ENCODE data around the gene DMRT3. TPM values are rescaled to one million over a fixed set of nuclear protein-coding genes. Genes with fewer than 3 reads are reported as not detected.

DMRT3 gene
- total and polyA plus RNA-seq, 9 of the 15 experiments (the other 6 are each of a cell fraction or from before 2014, with no cell fraction given) = not detected

GRCh38 chr9:1014225-1014624, 37.8 kb downstream of the DMRT3 start:
- no peaks in the 10 kb centered on the region for H3K9me3 ChIP-seq (replicated peaks; ENCODE audit: control insufficient read depth, insufficient read depth, low read depth, low read length)
- H3K27ac ChIP-seq (ENCODE audit: extremely low read depth, low read depth, low read length) = no peak overlapping the region
- H3K9me1 ChIP-seq (ENCODE audit: control insufficient read depth, insufficient read depth, low read length) = no peaks in the 10 kb centered on the region
- CTCF ChIA-PET (ENCODE audit: low intra/inter-chr PET ratio) = no interaction called here
- in situ Hi-C loops (cut with MboI) (no loop called here), intact Hi-C loops (cut with micrococcal nuclease) (no loop called here)
- H3K4me3 ChIP-seq = no peak overlapping the region
- no peak for DNase-seq (ENCODE audit: extremely low read depth in 1 of 4, low spot score in 3 of 4)
- 2% methylated on average over 4 of the region's 4 CpGs for WGBS (ENCODE audit: insufficient coverage, low coverage, missing lambda C conversion rate)
- H2AFZ ChIP-seq (ENCODE audit: low read depth, low read length) = no peak overlapping the region
- POLR2A ChIA-PET = no interaction called here
- no peaks in the 10 kb centered on the region for H3K4me1 ChIP-seq (replicated peaks in 1 of 2; ENCODE audit: control insufficient read depth in 2 of 2, insufficient read depth in 2 of 2, low read length in 2 of 2)
- no peak for ATAC-seq
- FAIRE-seq = no peak
- no peak overlapping the region for H3K9ac ChIP-seq (ENCODE audit: insufficient read depth in 1 of 2, low read depth in 2 of 2, low read length in 2 of 2)
- BruUV-seq (replicated peaks) = no TSS peak
- no peaks in the 10 kb centered on the region for H4K20me1 ChIP-seq (replicated peaks; ENCODE audit: control insufficient read depth, insufficient read depth, low read length)
- no peak overlapping the region for H3K4me2 ChIP-seq (ENCODE audit: insufficient read depth, low read length)
- no peaks in the 10 kb centered on the region for H3K36me3 ChIP-seq (ENCODE audit: control insufficient read depth, insufficient read depth, low read length)
- TF ChIP-seq MECOM (CRISPR knock-in tag; IDR thresholded peaks at IDR 0.05) (no peak), E2F8 (IDR thresholded peaks at IDR 0.05; ENCODE audit: low read depth, partially characterized antibody) (no peak), CXXC5 (CRISPR knock-in tag; IDR thresholded peaks at IDR 0.05) (no peak), ERF (CRISPR knock-in tag; IDR thresholded peaks at IDR 0.05) (no peak)
- no peaks in the 10 kb centered on the region for H3K27me3 ChIP-seq (ENCODE audit: control insufficient read depth in 2 of 2, insufficient read depth in 2 of 2, low read length in 2 of 2)
- H3K79me2 ChIP-seq (ENCODE audit: control insufficient read depth, insufficient read depth, low read length) = no peaks in the 10 kb centered on the region

Measured in K562 (cell line).